Naive thymus-derived CD4-positive, alpha-beta T cell (primary cell): Measurements from ENCODE around the gene SAMD8. TPM values are rescaled to one million over a fixed set of nuclear protein-coding genes. Genes with fewer than 3 reads are reported as not detected.

Experiments
- ATAC-seq: fragments of 150-1000 bp; cut with Tn5 transposase; 2 replicates; pipeline ENCODE4 v1.10.0; 2021; ENCODE audit warnings: mild to moderate bottlenecking, moderate library complexity
- CTCF ChIA-PET: fragments of 350-600 bp; sonication (Branson Sonifier 250); formaldehyde crosslinking; loops from one replicate; lab custom pipeline; 2021; ENCODE audit warnings: antibody characterized with exemption; lab: Charles Lee
- POLR2A ChIA-PET: fragments of 350-600 bp; sonication (Branson Sonifier 250); formaldehyde crosslinking; loops from one replicate; lab custom pipeline; 2021; ENCODE audit warnings: antibody characterized with exemption, inconsistent platforms; lab: Charles Lee
- DNase-seq, 9 donors: peaks; one replicate each; pipeline versions ENCODE4 v3.0.0 to v3.0.0-alpha.2; 2020 to 2022; ENCODE audit warnings: mixed read lengths in 1 of 9
- H3K27ac ChIP-seq: one replicate; pipeline ENCODE4 v1.7.0; 2013; ENCODE audit warnings: mild to moderate bottlenecking, low read depth, low read length, moderate library complexity
- H3K27me3 ChIP-seq, 2 donors: one replicate each; pipeline ENCODE4 v1.7.0; 2013; ENCODE audit warnings: low read length in 2 of 2, mild to moderate bottlenecking in 2 of 2, moderate library complexity in 2 of 2; ENCODE audit not compliant: control insufficient read depth in 2 of 2, insufficient read depth in 2 of 2
- H3K36me3 ChIP-seq, 3 experiments: 1 replicate in 2 of 3; 2 replicates in 1 of 3; pipeline ENCODE4 v1.7.0; 2013; ENCODE audit warnings: low read length in 3 of 3, mild to moderate bottlenecking in 3 of 3, moderate library complexity in 1 of 3; ENCODE audit not compliant: insufficient read depth in 3 of 3, control insufficient read depth in 2 of 3
- H3K4me1 ChIP-seq, 2 donors: one replicate each; pipeline ENCODE4 v1.7.0; 2013; ENCODE audit warnings: low read length in 2 of 2, mild to moderate bottlenecking in 2 of 2, moderate library complexity in 1 of 2; ENCODE audit not compliant: control insufficient read depth in 2 of 2, insufficient read depth in 2 of 2
- H3K4me3 ChIP-seq: 2 replicates; pipeline ENCODE4 v1.7.0; 2013; ENCODE audit warnings: mild to moderate bottlenecking, low read length
- H3K9me3 ChIP-seq, 3 experiments: 1 replicate in 2 of 3; 2 replicates in 1 of 3; pipeline ENCODE4 v1.7.0; 2013; ENCODE audit warnings: low read length in 3 of 3; ENCODE audit not compliant: control insufficient read depth in 2 of 3
- H3K27ac Mint-ChIP-seq, 9 donors: one replicate each; pipeline ENCODE4 v1.8.0; 2020 to 2022; ENCODE audit warnings: mixed read lengths in 9 of 9, mild to moderate bottlenecking in 8 of 9, moderate library complexity in 5 of 9, inconsistent platforms in 2 of 9
- H3K27me3 Mint-ChIP-seq, 5 donors: one replicate each; pipeline ENCODE4 v1.8.0; 2021 to 2022; ENCODE audit warnings: mixed read lengths in 5 of 5, mild to moderate bottlenecking in 1 of 5
- H3K36me3 Mint-ChIP-seq, 5 donors: one replicate each; pipeline ENCODE4 v1.8.0; 2020 to 2022; ENCODE audit warnings: mixed read lengths in 5 of 5, mild to moderate bottlenecking in 3 of 5, inconsistent platforms in 1 of 5
- H3K4me1 Mint-ChIP-seq, 7 donors: one replicate each; pipeline ENCODE4 v1.8.0; 2020 to 2022; ENCODE audit warnings: mixed read lengths in 7 of 7, mild to moderate bottlenecking in 3 of 7, inconsistent platforms in 1 of 7
- H3K4me3 Mint-ChIP-seq, 10 donors: one replicate each; pipeline ENCODE4 v1.8.0; 2020 to 2022; ENCODE audit warnings: mild to moderate bottlenecking in 10 of 10, mixed read lengths in 10 of 10, moderate library complexity in 6 of 10, inconsistent platforms in 2 of 10
- H3K9me3 Mint-ChIP-seq, 11 donors: one replicate each; pipeline ENCODE4 v1.8.0; 2020 to 2022; ENCODE audit warnings: mixed read lengths in 11 of 11, mild to moderate bottlenecking in 4 of 11, inconsistent platforms in 1 of 11, moderate library complexity in 1 of 11
- intact Hi-C, 2 donors: fragments of 100-400 bp; cut with micrococcal nuclease; formaldehyde crosslinking; loops; one replicate each; pipeline ENCODE4 v1.15.1; 2023
- polyA plus RNA-seq, 2 donors: library from polyadenylated mRNA; unstranded; fragments of 300-500 nt; fragmentation: Illumina TruSeq; gene quantifications; one replicate each; pipeline ENCODE4 v1.2.3, GENCODE V29; 2021
- total RNA-seq, 6 experiments: library from RNA in 5 of 6; stranded (reverse) in 5 of 6; gene quantifications; 1 replicate in 5 of 6; 2 replicates in 1 of 6; pipeline ENCODE4 v1.2.3 and lab custom pipeline; 2021 to 2026

The SAMD8 gene
- total and polyA plus RNA-seq, 7 experiments from 2014 or later: 4.5 to 31.7 (median 16.2) TPM

DNA sequence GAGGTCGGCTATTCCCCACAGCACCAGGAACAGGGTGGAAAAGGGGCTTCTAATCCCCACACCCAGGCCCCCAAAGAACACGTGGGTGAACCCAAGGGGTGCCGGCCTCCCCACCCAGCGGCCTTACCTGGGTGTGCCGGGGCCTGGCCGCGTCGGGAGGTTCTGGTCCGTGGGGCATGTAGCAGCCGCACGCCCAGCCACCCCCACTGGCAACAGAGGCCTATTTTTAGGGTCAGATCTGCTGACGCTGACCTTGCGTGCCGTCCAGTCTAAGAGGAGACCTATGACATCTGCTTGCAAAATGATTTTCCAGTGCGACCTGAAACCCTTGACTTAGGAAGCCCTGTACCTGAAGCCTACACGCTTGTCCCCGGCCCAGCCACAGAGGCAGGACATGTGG lies 38.0 kb upstream of the SAMD8 start:
- H3K27me3 ChIP-seq: no peaks in the 10 kb centered on the region
- POLR2A ChIA-PET: no interaction called here
- ATAC-seq (no peak), DNase-seq (no peak)
- Mint-ChIP-seq H3K36me3 (no peaks in the 10 kb centered on the region), H3K4me1 (peaks cover 0 to 14% (median 0%) of the 10 kb centered on the region in 7 donors), H3K27me3 (no peaks in the 10 kb centered on the region), H3K4me3 (no peak overlapping the region), H3K9me3 (no peaks in the 10 kb centered on the region), H3K27ac (no peak overlapping the region)
- H3K4me1 ChIP-seq: no peaks in the 10 kb centered on the region
- H3K9me3 ChIP-seq: no peaks in the 10 kb centered on the region
- no peak overlapping the region for H3K4me3 ChIP-seq
- intact Hi-C loops: no loop called here
- no peaks in the 10 kb centered on the region for H3K36me3 ChIP-seq
- CTCF ChIA-PET: no interaction called here
- H3K27ac ChIP-seq: no peak overlapping the region

DNA sequence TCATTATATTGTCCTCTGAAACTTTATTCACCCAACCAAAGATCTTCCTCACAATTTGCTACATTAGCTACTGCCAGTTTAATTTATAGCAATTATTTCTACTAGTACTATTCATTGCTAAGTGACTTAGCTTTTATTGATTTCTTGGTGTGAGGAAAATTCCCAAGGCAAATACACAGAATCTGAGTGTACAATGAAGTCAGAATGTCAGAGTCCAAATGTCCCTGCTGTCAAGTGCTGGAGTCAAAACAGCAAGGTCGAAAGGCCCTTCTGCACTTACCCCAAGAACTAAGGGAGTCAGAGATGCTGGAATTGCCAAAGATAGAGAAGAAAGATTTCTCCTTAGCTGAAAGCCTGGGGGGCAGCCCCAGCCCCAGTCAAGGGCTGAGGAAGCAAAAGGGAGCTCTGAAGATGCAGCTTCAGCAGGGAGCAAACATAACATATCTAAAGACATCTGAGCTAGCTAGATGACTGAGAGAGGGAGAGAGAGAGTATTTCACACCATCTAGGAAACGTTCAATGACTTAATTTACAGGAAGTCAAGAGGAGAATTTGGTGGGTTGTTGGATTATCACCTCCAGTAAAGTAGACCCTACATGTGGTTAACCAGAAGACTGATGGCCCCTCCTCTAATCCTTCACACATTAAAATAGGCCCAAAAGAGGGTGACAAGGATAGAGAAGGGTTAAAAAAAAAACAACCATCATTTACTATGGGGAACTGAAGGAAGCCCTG lies 36.6 kb upstream of the SAMD8 start:
- ChIA-PET CTCF (no interaction called here), POLR2A (no interaction called here)
- no peak overlapping the region for H3K27ac Mint-ChIP-seq
- peaks cover 0 to 14% (median 0%) of the 10 kb centered on the region in 7 donors for H3K4me1 Mint-ChIP-seq
- peaks cover 0 to 1% (median 0%) of the 10 kb centered on the region in 11 donors for H3K9me3 Mint-ChIP-seq
- Histone ChIP-seq H3K27ac (no peak overlapping the region), H3K27me3 (no peaks in the 10 kb centered on the region), H3K4me1 (no peaks in the 10 kb centered on the region), H3K4me3 (no peak overlapping the region), H3K36me3 (no peaks in the 10 kb centered on the region), H3K9me3 (no peaks in the 10 kb centered on the region)
- ATAC-seq (no peak), DNase-seq (no peak)
- intact Hi-C loops: no loop called here
- H3K4me3 Mint-ChIP-seq: no peak overlapping the region
- no peaks in the 10 kb centered on the region for H3K36me3 Mint-ChIP-seq
- H3K27me3 Mint-ChIP-seq: no peaks in the 10 kb centered on the region

DNA sequence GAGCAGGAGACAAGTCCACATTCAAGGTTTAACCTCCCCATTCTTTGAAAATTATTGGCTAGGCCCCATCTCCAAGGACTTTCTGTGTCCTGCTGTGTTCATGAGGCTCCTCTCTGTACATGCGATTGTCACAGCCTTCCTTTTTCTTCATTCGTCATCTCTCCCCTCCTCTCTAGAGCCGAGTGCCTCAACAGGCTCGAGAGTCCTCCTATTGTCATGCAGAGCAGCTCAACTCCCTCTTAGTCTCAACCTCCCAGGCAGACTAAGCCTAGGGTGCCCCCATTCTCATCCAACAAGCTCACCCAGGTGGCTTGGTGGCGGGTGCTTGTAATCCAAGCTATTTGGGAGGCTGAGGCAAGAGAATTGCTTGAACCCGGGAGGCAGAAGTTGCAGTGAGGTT lies 35.1 kb upstream of the SAMD8 start:
- intact Hi-C loops: no loop called here
- no peak overlapping the region for H3K27ac ChIP-seq
- H3K36me3 ChIP-seq: no peaks in the 10 kb centered on the region
- H3K9me3 ChIP-seq: no peaks in the 10 kb centered on the region
- no peak for DNase-seq
- Mint-ChIP-seq H3K4me1 (peaks cover 0 to 10% (median 0%) of the 10 kb centered on the region in 7 donors), H3K36me3 (peaks cover 0 to 4% (median 3%) of the 10 kb centered on the region in 5 donors), H3K27ac (no peak overlapping the region), H3K27me3 (no peaks in the 10 kb centered on the region), H3K9me3 (peaks cover 0 to 5% (median 3%) of the 10 kb centered on the region in 11 donors), H3K4me3 (peak overlapping the region in 1 of 10 donors; percentile 18)
- POLR2A ChIA-PET: no interaction called here
- H3K4me1 ChIP-seq: no peaks in the 10 kb centered on the region
- CTCF ChIA-PET: interaction anchor here (0.7 kb wide), 1 partner anchor 24 kb away, joined by 3 read pairs; no protein-coding TSS in a partner anchor
- ATAC-seq: no peak
- no peaks in the 10 kb centered on the region for H3K27me3 ChIP-seq
- no peak overlapping the region for H3K4me3 ChIP-seq

DNA sequence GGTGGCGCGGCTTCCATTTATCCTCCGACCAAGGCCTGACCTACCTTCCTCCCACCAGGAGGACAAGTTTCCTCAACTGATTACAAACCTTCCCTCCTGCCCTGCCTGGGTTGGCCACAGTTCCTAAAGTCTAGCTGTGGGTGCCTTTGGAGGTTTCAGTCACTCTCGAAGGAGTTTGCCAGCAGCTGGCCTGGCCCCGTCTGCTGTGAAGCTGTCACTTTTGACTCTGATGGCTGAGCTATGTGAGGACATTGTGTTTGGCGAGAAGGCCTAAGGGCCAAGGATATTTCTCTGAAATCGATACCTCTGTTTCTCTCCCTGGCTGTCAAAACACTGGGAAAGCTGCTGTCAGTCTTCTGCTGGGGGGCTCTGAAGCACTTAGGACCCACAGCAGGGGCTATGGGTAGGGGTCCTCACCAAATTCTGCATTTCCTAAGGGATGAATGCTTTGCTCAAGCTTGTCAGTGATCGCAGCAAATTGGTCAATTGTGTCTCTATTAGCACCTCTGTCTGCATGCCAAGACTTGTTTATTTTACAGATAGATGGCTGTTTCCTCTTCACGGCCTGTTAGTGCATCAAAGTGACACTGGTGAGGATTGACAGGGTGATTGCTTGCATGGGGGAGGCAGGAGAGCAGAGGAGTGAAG lies 31.9 kb upstream of the SAMD8 start:
- Mint-ChIP-seq H3K36me3 (peaks cover 0 to 9% (median 7%) of the 10 kb centered on the region in 5 donors), H3K27ac (no peak overlapping the region), H3K27me3 (no peaks in the 10 kb centered on the region), H3K4me3 (no peak overlapping the region), H3K4me1 (peaks cover 0 to 8% (median 0%) of the 10 kb centered on the region in 7 donors), H3K9me3 (peaks cover 0 to 10% (median 7%) of the 10 kb centered on the region in 11 donors)
- H3K9me3 ChIP-seq: no peaks in the 10 kb centered on the region
- no peak overlapping the region for H3K27ac ChIP-seq
- no peaks in the 10 kb centered on the region for H3K27me3 ChIP-seq
- ATAC-seq: no peak
- DNase-seq: no peak
- ChIA-PET POLR2A (interaction anchor here (1.0 kb wide), 1 partner anchor 9 kb away, joined by 3 read pairs; no protein-coding TSS in a partner anchor), CTCF (no interaction called here)
- intact Hi-C loops: no loop called here
- H3K36me3 ChIP-seq: no peaks in the 10 kb centered on the region
- no peak overlapping the region for H3K4me3 ChIP-seq
- no peaks in the 10 kb centered on the region for H3K4me1 ChIP-seq

DNA sequence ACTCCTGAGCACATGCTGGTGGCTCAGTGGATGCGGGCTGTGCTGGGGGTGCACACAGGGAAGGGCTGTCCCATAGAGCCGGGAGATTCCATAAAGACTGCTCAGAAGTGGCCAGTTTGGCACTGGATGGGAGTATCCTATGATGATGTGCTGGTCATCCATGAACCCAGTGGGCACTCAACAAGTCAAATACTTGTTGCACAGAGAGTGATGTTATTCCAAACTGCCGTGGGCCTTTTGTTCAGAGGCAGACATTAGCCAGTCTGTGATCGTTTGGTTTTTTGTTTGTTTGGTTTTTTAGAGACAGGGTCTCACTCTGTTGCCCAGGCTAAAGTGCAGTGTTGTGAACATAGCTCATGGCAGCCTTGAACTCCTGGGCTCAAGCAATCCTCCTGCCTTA lies 30.9 kb upstream of the SAMD8 start:
- ChIA-PET POLR2A (no interaction called here), CTCF (no interaction called here)
- H3K9me3 ChIP-seq: no peaks in the 10 kb centered on the region
- intact Hi-C loops: no loop called here
- no peak for ATAC-seq
- Mint-ChIP-seq H3K9me3 (peaks cover 0 to 10% (median 7%) of the 10 kb centered on the region in 11 donors), H3K4me1 (no peaks in the 10 kb centered on the region), H3K27ac (peak overlapping the region in 1 of 9 donors; percentile 16), H3K4me3 (no peak overlapping the region), H3K27me3 (no peaks in the 10 kb centered on the region), H3K36me3 (peaks cover 0 to 9% (median 7%) of the 10 kb centered on the region in 5 donors)
- no peak for DNase-seq
- no peaks in the 10 kb centered on the region for H3K27me3 ChIP-seq
- no peak overlapping the region for H3K4me3 ChIP-seq
- H3K4me1 ChIP-seq: no peaks in the 10 kb centered on the region
- no peaks in the 10 kb centered on the region for H3K36me3 ChIP-seq
- H3K27ac ChIP-seq: no peak overlapping the region

DNA sequence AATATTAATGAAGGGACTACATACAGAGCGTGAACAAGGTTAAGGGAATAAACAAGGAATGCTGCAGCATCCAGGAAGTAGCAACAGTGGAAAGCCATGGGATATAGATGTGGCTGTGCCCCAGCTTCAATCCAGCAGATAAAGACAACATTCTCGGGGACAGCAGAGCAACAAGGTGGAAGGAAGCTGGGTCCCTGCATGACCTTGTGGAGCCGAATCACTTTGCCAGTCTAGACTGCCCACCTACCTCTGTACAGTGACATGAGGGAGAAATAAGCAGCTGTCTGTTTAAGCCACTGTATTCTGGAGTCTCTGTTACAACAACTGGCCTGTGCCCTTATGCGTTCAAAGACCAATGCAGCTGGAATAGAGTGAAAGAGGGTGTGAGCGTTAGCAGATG lies 30.1 kb upstream of the SAMD8 start:
- H3K27me3 Mint-ChIP-seq: no peaks in the 10 kb centered on the region
- H3K9me3 ChIP-seq: no peaks in the 10 kb centered on the region
- H3K4me1 Mint-ChIP-seq: no peaks in the 10 kb centered on the region
- H3K9me3 Mint-ChIP-seq: peaks cover 0 to 10% (median 7%) of the 10 kb centered on the region in 11 donors
- no peaks in the 10 kb centered on the region for H3K27me3 ChIP-seq
- no peak overlapping the region for H3K4me3 Mint-ChIP-seq
- intact Hi-C loops: no loop called here
- H3K4me3 ChIP-seq: no peak overlapping the region
- H3K36me3 Mint-ChIP-seq: peaks cover 0 to 9% (median 7%) of the 10 kb centered on the region in 5 donors
- H3K4me1 ChIP-seq: no peaks in the 10 kb centered on the region
- DNase-seq: no peak
- no peak overlapping the region for H3K27ac ChIP-seq
- H3K27ac Mint-ChIP-seq: no peak overlapping the region
- ChIA-PET CTCF (interaction anchor here (0.6 to 1.2 kb wide), 2 partner anchors 10 to 661 kb away, joined by 3 read pairs; no protein-coding TSS in a partner anchor), POLR2A (no interaction called here)
- no peak for ATAC-seq
- H3K36me3 ChIP-seq: no peaks in the 10 kb centered on the region
